HG03575 (cell line): Measurements from ENCODE around the gene ZNF417.
"Not testable (repeated sequence)": the region's sequence is repeated elsewhere in the genome, so short reads cannot be mapped to it uniquely, and the experiment has no call there.

ENCODE experiments used
- ATAC-seq: cut with Tn5 transposase; IDR thresholded peaks from one replicate; pipeline ENCODE4 v1.9.1; 2021; ENCODE audit not compliant: unreplicated experiment, insufficient number of reproducible peaks, low FRiP score; ENCODE audit errors: extremely low read depth

Gene ZNF417

DNA sequence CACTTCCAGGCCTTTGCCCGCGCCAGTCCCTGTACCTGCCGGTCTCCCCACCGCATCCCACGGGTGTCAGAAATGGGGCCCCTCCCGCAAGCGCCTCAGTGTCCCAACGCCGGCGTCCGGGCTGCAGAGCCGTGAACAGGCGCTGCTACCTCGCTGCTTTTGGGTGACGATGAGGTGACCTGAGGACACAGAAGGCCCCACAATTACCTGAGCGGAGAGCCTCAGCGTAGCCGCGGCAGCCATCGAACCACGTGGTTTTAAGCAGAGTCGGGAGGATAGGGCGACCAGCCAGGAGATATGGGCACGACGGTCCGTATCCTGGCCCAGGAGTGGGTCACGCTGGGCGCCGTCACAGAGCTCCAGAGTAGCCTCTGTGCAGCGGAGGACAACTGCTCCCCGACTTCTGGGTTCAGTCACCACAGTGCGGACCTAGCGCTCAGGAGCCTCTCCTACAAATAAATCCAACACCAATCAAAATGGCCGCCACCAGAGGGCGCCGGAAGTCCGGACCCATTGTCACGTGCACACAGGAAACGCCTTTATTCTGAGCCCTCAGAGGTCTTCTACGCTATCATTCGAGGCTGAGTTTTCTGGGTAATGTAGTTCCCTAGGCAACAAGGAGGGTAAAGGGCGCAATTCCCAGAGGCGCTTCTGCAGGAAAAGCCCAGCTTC, 27.7 kb downstream of the ZNF417 start, which contains the start of gene ZNF814:
Gene ZNF814 (minus strand): TSS at position 478 of the 672 bp plus-strand sequence. CDS start 235 bp downstream, at position 243.
- ATAC-seq: no peak

DNA sequence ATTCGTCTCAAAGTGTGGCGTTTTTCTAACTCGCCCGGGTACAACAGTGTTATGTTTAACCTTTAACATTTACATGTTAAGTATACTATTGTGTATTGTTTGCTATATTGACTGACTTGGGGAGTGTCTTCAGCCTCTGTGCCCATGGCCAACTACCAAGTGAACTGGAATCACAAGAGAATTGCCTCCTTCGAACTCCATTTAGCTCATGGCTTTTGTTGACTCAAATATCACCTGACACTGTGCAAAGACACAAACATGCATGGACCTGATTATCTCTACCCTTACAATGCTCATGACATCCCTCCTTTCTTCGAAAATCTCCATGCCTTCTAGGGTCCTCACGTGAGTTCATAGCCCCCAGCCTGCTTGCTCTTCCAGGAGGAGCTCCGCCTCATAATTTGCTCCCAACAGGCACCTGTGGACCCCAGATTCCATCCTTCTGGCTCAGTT, 28.3 kb downstream of the ZNF417 start:
- no peak for ATAC-seq

DNA sequence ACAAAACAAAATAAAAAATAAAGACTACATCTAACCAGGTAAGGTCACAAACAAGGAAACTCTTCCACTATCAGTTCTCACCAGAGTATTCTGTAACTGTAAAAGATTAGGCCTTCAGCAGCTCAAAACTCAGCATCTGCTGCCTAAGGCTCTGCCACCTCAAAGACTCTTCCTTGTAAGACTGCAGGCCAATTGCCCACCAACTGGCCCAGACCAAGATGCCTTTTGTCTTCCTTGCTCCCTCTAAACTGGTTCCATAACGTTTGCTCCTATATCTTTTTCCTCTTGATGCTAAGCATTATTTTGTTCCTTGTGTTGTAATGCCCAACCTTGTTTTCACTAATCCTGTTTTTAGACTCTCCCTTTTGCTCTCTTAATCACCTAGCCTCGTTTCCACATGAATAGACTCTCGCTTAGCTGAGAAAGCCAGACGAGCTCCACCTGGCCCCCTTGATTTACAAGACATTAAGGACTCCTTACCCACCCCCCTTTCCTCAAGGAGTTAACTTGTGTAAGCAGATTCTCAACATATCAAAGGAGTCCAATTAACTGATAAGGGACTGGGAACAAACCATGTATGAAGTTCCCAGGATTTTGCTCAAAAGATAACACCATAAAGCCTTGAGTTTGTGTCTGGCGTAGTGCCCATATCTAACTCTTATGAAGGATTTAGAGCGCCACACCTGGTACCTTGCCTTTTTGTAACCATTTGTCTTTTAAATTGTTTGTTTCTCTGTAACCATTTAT, 29.0 kb downstream of the ZNF417 start:
- ATAC-seq: no peak

DNA sequence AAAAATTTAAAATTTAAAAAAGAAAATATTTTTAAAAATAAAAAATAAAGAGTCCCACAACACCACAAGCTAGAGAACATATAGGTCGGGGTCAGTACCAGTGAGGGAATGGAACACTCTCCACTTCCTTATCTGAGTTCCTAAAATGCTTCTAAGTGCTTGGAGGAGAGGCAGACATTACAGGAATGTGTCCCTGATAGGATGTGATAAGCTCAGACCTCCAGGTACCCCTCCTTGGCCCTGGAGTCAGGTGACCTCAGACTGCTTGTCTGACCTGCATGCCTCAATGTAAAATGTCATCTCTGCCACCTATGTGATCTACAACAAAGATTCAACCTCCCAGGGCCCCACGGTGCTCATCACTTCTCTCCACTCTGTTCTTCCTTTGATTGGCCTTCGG, 30.3 kb downstream of the ZNF417 start:
- no peak for ATAC-seq

- not testable (repeated sequence) for ATAC-seq
Observed at GRCh38 chr19:57873883-57874799, 42.3 kb downstream of the ZNF417 start.

DNA sequence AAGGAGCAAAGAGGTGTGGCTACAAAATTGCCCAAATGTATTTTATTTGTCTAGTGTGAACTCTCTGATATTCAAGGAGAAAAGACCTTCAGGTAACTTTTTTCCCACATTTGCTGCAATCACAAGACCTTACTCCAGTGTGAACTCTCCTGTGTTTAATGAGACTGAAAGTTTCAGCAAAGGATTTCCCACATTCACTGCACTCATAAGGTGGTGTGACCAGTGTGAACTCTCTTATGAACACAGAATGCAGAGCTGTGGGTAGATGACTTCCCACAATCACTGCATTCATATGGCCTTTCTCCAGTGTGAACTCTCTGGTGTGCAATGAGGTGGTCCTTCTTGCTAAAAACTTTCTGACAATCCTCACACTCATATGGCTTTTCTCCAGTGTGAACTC, 43.9 kb downstream of the ZNF417 start:
- no peak for ATAC-seq

GRCh38 chr19:57870225-57870624, 46.2 kb downstream of the ZNF417 start:
- no peak for ATAC-seq

DNA sequence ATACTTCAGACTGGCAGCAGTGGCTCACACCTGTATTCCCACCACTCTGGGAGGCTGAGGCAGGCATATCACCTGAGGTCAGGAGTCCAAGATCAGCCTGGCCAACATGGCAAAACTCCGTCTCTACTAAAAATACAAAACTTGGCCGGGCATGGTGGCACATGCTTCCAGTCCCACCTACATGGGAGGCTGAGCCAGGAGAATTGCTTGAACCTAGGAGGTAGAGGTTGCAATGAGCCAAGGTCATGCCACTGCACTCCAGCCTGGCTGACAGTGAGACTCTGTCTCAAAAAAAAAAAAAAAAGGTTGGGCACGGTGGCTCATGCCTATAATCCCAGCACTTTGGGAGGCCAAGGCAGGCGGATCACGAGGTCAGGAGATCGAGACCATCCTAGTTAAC, 46.7 kb downstream of the ZNF417 start:
- ATAC-seq: not testable (repeated sequence)

DNA sequence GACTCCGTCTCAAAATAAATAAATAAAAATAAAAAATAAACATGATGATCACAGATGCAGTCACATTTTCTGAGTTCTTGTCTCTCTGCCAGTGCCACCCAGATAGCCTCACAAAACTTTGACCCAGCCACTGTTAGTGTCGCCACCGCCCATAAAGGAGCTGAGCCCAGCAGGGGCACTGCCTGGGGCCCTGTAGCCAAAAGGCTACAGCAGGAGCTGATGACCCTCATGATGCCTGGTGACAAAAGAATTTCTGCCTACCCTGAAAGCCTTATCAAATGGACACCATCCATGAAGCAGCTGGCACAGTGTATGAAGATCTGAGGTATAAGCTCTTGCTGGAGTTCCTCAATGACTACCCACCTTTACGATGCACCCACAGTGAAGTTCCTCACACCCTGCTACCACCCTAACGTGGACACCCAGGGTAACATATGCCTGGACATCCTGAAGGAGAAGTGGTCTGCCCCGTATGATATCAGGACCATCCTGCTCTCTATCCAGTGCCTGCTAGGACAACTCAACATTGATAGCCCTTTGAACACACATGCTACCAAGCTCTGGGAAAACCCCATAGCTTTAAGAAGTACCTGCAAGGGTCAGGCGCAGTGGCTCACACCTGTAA, 48.4 kb downstream of the ZNF417 start:
- no peak for ATAC-seq
